ENCODE results near the gene FAM193B. TPM values are rescaled to one million over a fixed set of nuclear protein-coding genes. Genes with fewer than 3 reads are reported as not detected.

FAM193B gene
- total and polyA plus RNA-seq, 2 donors (not counting 1 experiment from before 2014, with no cell fraction given) = 227 to 301 TPM

DNA sequence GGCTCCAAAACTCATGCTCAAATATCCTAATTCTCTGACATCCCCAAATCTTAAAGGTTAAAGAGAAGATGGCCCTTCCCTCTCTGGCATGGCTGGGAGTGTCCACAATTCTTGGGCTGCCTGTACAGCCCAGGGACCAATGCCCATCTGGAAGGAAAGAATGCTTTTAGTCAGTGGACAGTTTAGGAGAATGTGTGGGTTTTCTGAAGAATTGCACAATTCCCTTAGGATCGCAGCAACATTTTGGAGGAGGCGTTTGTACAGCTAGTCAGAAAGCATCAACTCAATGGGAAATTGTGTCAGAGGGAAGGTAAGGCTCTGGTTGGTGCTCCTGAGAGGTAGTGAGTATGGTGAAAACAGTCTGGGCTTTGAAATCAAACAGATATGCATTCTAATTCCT lies 15.0 kb downstream of the FAM193B start:
- H2AFZ ChIP-seq (ENCODE audit: insufficient read depth, low read depth, low read length, poor library complexity, severe bottlenecking) = no peak overlapping the region
- peaks cover 70% of the 10 kb centered on the region for H3K79me2 ChIP-seq (ENCODE audit: control insufficient read depth, insufficient read depth, low read length)
- DNase-seq (no peak), ATAC-seq (ENCODE audit: low read depth) (no peak)
- Mint-ChIP-seq H3K27ac (no peak overlapping the region), H3K4me3 (no peak overlapping the region), H3K4me1 (no peaks in the 10 kb centered on the region), H3K27me3 (no peaks in the 10 kb centered on the region), H3K9me3 (ENCODE audit: insufficient read depth) (no peaks in the 10 kb centered on the region)
- H3K9me3 ChIP-seq (ENCODE audit: control extremely low read depth in 1 of 3, control insufficient read depth in 2 of 3, insufficient read depth in 1 of 3, low read length in 2 of 3) = no peaks in the 10 kb centered on the region
- no peak overlapping the region for H3K4me2 ChIP-seq (replicated peaks; ENCODE audit: low read depth, low read length, poor library complexity, severe bottlenecking)
- H3K4me3 ChIP-seq (ENCODE audit: control extremely low read depth in 1 of 5, extremely low read depth in 1 of 5, insufficient read depth in 1 of 5, low read depth in 2 of 5, low read length in 4 of 5) = no peak overlapping the region
- intact Hi-C loops (cut with micrococcal nuclease) = no loop called here
- ChIA-PET POLR2A (no interaction called here), CTCF (no interaction called here)
- H3K9ac ChIP-seq (ENCODE audit: low read length) = no peak overlapping the region
- no peaks in the 10 kb centered on the region for H3K4me1 ChIP-seq (ENCODE audit: control insufficient read depth in 2 of 2, insufficient read depth in 2 of 2, low read length in 2 of 2)
- WGBS (ENCODE audit: insufficient coverage) = 95% methylated on average over 2 of the region's 2 CpGs
- no peak overlapping the region for H3K27ac ChIP-seq (ENCODE audit: low read length in 2 of 2)
- H3K36me3 ChIP-seq (replicated peaks in 1 of 2; ENCODE audit: control extremely low read depth in 1 of 2, control insufficient read depth in 1 of 2, extremely low read depth in 1 of 2, insufficient read depth in 2 of 2, low read length in 1 of 2) = peaks cover 0 to 42% of the 10 kb centered on the region in 2 experiments
- no peaks in the 10 kb centered on the region for H3K27me3 ChIP-seq (replicated peaks in 1 of 4; ENCODE audit: control extremely low read depth in 1 of 4, control insufficient read depth in 3 of 4, insufficient read depth in 4 of 4, low read length in 3 of 4)
- TF ChIP-seq, protein P1, sequence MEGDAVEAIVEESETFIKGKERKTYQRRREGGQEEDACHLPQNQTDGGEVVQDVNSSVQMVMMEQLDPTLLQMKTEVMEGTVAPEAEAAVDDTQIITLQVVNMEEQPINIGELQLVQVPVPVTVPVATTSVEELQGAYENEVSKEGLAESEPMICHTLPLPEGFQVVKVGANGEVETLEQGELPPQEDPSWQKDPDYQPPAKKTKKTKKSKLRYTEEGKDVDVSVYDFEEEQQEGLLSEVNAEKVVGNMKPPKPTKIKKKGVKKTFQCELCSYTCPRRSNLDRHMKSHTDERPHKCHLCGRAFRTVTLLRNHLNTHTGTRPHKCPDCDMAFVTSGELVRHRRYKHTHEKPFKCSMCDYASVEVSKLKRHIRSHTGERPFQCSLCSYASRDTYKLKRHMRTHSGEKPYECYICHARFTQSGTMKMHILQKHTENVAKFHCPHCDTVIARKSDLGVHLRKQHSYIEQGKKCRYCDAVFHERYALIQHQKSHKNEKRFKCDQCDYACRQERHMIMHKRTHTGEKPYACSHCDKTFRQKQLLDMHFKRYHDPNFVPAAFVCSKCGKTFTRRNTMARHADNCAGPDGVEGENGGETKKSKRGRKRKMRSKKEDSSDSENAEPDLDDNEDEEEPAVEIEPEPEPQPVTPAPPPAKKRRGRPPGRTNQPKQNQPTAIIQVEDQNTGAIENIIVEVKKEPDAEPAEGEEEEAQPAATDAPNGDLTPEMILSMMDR (IDR thresholded peaks at IDR 0.05) = no peak
- no peak for TF ChIP-seq EZH2 (IDR thresholded peaks at IDR 0.05; ENCODE audit: borderline replicate concordance, insufficient read depth, low read depth, low read length, poor library complexity, severe bottlenecking)
- peaks cover 70% of the 10 kb centered on the region for H4K20me1 ChIP-seq (ENCODE audit: control insufficient read depth, insufficient read depth, low read length, poor library complexity, severe bottlenecking)

DNA sequence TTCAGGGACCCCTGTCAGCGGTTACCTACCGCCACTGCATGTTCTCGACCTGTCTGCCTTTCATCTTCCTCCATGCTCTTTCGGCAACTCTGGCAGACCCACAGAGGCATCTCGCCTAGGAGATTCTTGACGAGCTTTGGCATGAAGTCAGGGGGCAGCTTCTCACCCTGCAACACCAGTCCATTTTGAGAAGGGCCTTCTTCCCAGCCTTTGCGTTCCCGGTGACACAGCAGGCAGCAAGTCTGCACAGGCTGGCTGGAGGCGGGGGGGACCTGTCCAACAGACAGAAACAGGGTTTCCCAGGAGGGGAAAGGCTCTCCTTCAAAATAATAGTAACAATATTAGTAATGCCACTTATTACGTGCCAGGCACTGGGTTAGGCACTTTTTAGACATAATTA lies 15.5 kb downstream of the FAM193B start:
- ChIA-PET POLR2A (no interaction called here), CTCF (no interaction called here)
- Histone ChIP-seq H2AFZ (ENCODE audit: insufficient read depth, low read depth, low read length, poor library complexity, severe bottlenecking) (no peak overlapping the region), H3K4me3 (ENCODE audit: control extremely low read depth in 1 of 5, extremely low read depth in 1 of 5, insufficient read depth in 1 of 5, low read depth in 2 of 5, low read length in 4 of 5) (no peak overlapping the region), H3K4me1 (ENCODE audit: control insufficient read depth in 2 of 2, insufficient read depth in 2 of 2, low read length in 2 of 2) (no peaks in the 10 kb centered on the region), H4K20me1 (ENCODE audit: control insufficient read depth, insufficient read depth, low read length, poor library complexity, severe bottlenecking) (peaks cover 66% of the 10 kb centered on the region), H3K36me3 (replicated peaks in 1 of 2; ENCODE audit: control extremely low read depth in 1 of 2, control insufficient read depth in 1 of 2, extremely low read depth in 1 of 2, insufficient read depth in 2 of 2, low read length in 1 of 2) (peaks cover 0 to 42% of the 10 kb centered on the region in 2 experiments), H3K9ac (ENCODE audit: low read length) (no peak overlapping the region), H3K27me3 (replicated peaks in 1 of 4; ENCODE audit: control extremely low read depth in 1 of 4, control insufficient read depth in 3 of 4, insufficient read depth in 4 of 4, low read length in 3 of 4) (no peaks in the 10 kb centered on the region), H3K79me2 (ENCODE audit: control insufficient read depth, insufficient read depth, low read length) (peaks cover 64% of the 10 kb centered on the region), H3K27ac (ENCODE audit: low read length in 2 of 2) (no peak overlapping the region), H3K4me2 (replicated peaks; ENCODE audit: low read depth, low read length, poor library complexity, severe bottlenecking) (no peak overlapping the region), H3K9me3 (ENCODE audit: control extremely low read depth in 1 of 3, control insufficient read depth in 2 of 3, insufficient read depth in 1 of 3, low read length in 2 of 3) (no peaks in the 10 kb centered on the region)
- Mint-ChIP-seq H3K27me3 (no peaks in the 10 kb centered on the region), H3K27ac (no peak overlapping the region), H3K9me3 (ENCODE audit: insufficient read depth) (no peaks in the 10 kb centered on the region), H3K4me3 (no peak overlapping the region), H3K4me1 (no peaks in the 10 kb centered on the region)
- DNase-seq (no peak), ATAC-seq (ENCODE audit: low read depth) (no peak)
- WGBS (ENCODE audit: insufficient coverage) = 98% methylated on average over 8 of the region's 10 CpGs
- TF ChIP-seq, protein P1 (IDR thresholded peaks at IDR 0.05) = no peak
- TF ChIP-seq EZH2 (IDR thresholded peaks at IDR 0.05; ENCODE audit: borderline replicate concordance, insufficient read depth, low read depth, low read length, poor library complexity, severe bottlenecking) = no peak
- intact Hi-C loops (cut with micrococcal nuclease) = no loop called here
